BLaER1 (cell line): ENCODE results near the gene RNF224.

ENCODE experiments used
- H3K27ac ChIP-seq: shearing (Covaris generic); formaldehyde crosslinking; 2 replicates; pipeline ENCODE4 v1.8.1; 2022
- H3K27me3 ChIP-seq: shearing (Covaris generic); formaldehyde crosslinking; 2 replicates; pipeline ENCODE4 v1.8.1; 2022
- H3K36me3 ChIP-seq: shearing (Covaris generic); formaldehyde crosslinking; 2 replicates; pipeline ENCODE4 v1.8.1; 2022
- H3K4me1 ChIP-seq: shearing (Covaris generic); formaldehyde crosslinking; 2 replicates; pipeline ENCODE4 v1.8.1; 2022
- H3K4me2 ChIP-seq: shearing (Covaris generic); formaldehyde crosslinking; 2 replicates; pipeline ENCODE4 v1.8.1; 2022
- H3K4me3 ChIP-seq: shearing (Covaris generic); formaldehyde crosslinking; 2 replicates; pipeline ENCODE4 v1.8.1; 2022
- H3K9ac ChIP-seq: shearing (Covaris generic); formaldehyde crosslinking; 2 replicates; pipeline ENCODE4 v1.8.1; 2022
- H3K9me3 ChIP-seq: shearing (Covaris generic); formaldehyde crosslinking; 2 replicates; pipeline ENCODE4 v1.8.1; 2022
- H4K20me1 ChIP-seq: shearing (Covaris generic); formaldehyde crosslinking; 2 replicates; pipeline ENCODE4 v1.8.1; 2022
- Cebpa-rat ChIP-seq: shearing (Covaris generic); IDR thresholded peaks from 2 replicates; pipeline ENCODE4 v1.8.1; 2022

The RNF224 gene

DNA sequence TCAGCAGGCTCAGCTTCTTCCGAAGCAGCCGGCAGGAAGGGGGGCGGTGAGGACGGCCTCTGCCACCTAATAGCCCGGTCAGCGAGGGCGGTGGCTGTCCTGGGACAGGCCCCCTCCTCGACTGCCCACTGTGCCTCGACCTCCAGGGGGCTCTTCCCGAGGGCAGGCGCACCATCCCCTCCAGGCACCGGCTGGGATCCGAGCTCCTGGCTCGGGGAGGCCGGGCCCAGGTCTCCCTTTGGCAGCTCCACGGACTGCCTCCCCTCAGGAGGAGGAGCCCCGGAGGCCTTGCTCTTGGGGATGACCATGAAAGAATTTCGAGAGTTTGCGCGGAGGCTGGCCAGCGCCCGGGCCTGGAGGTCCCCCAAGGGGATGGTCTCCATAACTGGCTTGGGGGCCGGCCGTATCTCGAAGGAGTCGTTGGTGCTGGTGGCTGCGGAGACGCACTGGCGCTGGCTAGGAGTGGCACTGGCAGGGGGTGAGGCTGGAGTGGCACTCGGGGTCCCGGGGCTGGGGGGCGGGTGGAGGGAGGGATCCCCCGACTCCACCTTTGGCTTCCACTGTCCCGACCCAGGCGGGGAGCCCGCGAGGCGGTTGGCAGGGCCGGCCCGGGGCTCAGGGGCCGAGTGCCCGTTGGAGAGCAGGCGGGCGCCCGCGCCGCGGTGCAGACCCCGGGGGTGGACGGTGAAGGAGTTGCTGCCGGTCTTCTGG lies 27.7 kb upstream of the RNF224 start:
- H3K36me3 ChIP-seq, result peaks cover 4% of the 10 kb centered on the region; the same call in 1 of the 2 replicates
- peak overlapping the region; percentile 88 for H3K4me3 ChIP-seq
- peaks cover 84% of the 10 kb centered on the region for H4K20me1 ChIP-seq
- no peak for TF ChIP-seq Cebpa-rat
- peaks cover 67% of the 10 kb centered on the region for H3K4me1 ChIP-seq
- H3K27me3 ChIP-seq, result peaks cover 4% of the 10 kb centered on the region; the same call in 1 of the 2 replicates
- H3K9me3 ChIP-seq, result no peaks in the 10 kb centered on the region
- H3K27ac ChIP-seq, result no peak overlapping the region
- peak overlapping the region; percentile 69 for H3K9ac ChIP-seq
- H3K4me2 ChIP-seq, result peak overlapping the region; percentile 100

DNA sequence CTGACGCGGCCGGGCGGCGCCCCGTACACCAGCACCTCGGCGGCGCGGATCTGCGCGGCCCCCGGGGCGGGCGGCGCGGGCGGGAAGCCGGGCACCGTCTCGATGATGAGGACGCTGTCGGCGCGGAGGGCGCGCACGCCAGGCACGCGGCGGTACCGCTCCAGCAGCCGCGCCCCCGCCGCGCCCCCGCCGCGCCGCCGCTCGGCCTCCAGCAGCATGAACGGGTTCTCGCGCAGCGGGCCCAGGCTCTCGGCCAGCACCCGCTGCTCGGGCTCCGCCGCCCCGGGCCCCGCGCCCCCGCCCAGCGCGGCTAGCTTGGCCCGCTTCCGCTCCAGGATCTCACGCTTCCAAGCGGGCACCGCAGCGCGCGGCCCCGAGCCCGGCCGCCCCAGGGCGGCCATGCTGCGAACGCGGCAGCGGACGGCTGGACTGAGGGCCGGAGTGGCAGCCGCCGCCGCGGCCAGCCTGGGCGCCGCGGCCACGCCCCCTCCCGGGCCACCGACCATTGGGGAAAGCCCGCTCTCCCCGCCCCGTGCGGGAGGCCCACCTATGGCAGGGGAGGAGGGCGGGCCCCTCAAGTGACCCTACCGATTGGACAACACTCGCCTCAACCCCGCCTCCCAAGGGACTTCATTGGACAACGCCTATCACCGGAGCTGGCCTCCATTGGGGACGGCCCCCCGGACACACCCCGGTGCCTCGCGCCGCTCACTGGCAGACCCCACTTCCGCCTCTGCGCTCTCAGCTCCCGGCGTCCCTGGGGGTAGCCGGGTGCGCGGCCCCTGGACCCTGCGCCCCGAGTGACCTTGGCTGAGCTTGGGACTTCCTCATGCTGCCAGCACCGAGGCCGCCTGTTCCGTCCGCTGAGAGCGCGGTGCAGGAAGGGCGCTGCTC lies 26.7 kb upstream of the RNF224 start, which contains the start of gene TPRN:
TPRN (minus strand) TSS at position 431 of the 894 bp plus-strand sequence; CDS start at position 401, 30 bp downstream.
- Histone ChIP-seq H3K9ac (peak within 1 kb of the TSS; percentile 86), H3K36me3 (no peaks in the 10 kb centered on the region; the same call in 1 of the 2 replicates), H3K27ac (peak within 1 kb of the TSS; percentile 83), H3K4me2 (peak within 1 kb of the TSS; percentile 100), H4K20me1 (peaks cover 81% of the 10 kb centered on the region), H3K27me3 (peaks cover 4% of the 10 kb centered on the region; the same call in 1 of the 2 replicates), H3K4me3 (peak within 1 kb of the TSS; percentile 88), H3K4me1 (peaks cover 69% of the 10 kb centered on the region), H3K9me3 (no peaks in the 10 kb centered on the region)
- no peak for TF ChIP-seq Cebpa-rat

DNA sequence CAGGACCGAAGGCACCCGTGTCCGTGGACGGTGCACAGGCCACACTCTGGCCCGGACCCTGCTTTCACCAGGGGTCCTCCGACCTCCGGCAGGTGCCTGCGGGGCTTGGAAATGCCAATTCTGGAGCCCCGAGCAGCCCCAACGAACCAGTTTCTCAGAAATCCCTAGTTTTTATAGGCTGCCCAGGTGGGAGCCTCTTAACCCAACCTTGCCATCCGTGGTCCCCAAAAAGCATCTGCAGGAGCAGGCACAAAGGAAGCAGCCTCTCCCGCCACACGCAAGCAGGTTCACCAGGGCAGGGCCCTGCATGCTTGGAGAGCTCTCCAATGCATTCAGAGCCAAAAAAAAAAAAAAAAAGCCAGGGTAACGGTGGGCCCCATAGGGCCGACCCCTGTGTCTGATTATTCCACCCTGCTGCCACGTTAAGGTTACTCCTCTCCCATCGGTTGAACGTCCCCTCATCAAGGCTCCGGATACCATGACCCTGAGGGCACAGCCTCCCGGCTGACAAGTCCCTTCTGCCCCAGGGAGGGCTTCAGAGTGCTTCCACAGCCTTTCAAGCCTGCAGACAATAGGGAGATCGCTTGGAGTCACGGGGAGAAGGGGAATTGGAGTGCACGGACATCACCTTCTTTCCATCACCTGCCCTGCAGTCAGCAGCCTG lies 26.0 kb upstream of the RNF224 start:
- no peak for TF ChIP-seq Cebpa-rat
- Histone ChIP-seq H3K9ac (peak overlapping the region; percentile 86), H3K27me3 (peaks cover 4% of the 10 kb centered on the region; the same call in 1 of the 2 replicates), H3K9me3 (no peaks in the 10 kb centered on the region), H3K36me3 (no peaks in the 10 kb centered on the region; the same call in 1 of the 2 replicates), H3K4me2 (peak overlapping the region; percentile 100), H3K4me1 (peaks cover 74% of the 10 kb centered on the region), H4K20me1 (peaks cover 81% of the 10 kb centered on the region), H3K4me3 (peak overlapping the region; percentile 88), H3K27ac (peak overlapping the region; percentile 83)

DNA sequence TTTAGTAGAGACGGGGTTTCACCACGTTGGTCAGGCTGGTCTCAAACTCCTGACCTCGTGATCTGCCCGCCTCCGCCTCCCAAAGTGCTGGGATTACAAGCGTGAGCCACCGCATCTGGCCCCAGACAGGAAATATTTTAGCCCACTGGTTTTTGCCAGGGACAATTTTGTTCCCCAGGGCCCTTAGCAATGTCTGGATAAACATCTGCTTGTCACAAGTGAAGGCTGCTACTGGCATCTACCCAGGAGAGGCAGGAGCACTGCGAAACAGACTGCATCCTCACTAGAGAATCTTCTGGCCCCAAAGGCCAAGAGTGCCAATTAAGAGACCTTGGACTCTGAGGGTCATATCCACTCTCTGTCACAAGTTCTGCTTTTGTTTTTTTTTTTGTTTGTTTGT lies 24.3 kb upstream of the RNF224 start:
- TF ChIP-seq Cebpa-rat, result no peak
- H3K4me1 ChIP-seq, result peaks cover 78% of the 10 kb centered on the region
- H3K36me3 ChIP-seq, result peaks cover 12% of the 10 kb centered on the region
- peak overlapping the region; percentile 41 for H3K27ac ChIP-seq
- H4K20me1 ChIP-seq, result peaks cover 77% of the 10 kb centered on the region
- H3K4me3 ChIP-seq, result no peak overlapping the region
- no peaks in the 10 kb centered on the region for H3K9me3 ChIP-seq
- H3K4me2 ChIP-seq, result peak overlapping the region; percentile 100
- peak overlapping the region; percentile 56; the same call in 1 of the 2 replicates for H3K9ac ChIP-seq
- peaks cover 4% of the 10 kb centered on the region; the same call in 1 of the 2 replicates for H3K27me3 ChIP-seq

DNA sequence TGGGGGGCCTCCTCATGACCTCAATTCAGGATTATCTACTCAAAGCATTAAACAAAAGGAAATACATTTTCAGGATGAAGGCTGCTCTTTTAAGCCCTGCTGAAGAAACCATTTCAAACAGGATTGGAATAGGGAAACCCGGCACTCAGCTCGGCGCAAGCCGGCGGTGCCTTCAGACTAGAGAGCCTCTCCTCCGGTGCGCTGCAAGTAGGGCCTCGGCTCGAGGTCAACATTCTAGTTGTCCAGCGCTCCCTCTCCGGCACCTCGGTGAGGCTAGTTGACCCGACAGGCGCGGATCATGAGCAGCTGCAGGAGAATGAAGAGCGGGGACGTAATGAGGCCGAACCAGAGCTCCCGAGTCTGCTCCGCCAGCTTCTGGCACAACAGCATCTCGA lies 22.6 kb upstream of the RNF224 start:
- Histone ChIP-seq H4K20me1 (peaks cover 59% of the 10 kb centered on the region), H3K9me3 (no peaks in the 10 kb centered on the region), H3K4me2 (peak overlapping the region; percentile 100), H3K4me1 (peaks cover 64% of the 10 kb centered on the region), H3K9ac (peak overlapping the region; percentile 91), H3K27me3 (no peaks in the 10 kb centered on the region), H3K4me3 (peak overlapping the region; percentile 84), H3K36me3 (peaks cover 25% of the 10 kb centered on the region), H3K27ac (peak overlapping the region; percentile 91)
- no peak for TF ChIP-seq Cebpa-rat

DNA sequence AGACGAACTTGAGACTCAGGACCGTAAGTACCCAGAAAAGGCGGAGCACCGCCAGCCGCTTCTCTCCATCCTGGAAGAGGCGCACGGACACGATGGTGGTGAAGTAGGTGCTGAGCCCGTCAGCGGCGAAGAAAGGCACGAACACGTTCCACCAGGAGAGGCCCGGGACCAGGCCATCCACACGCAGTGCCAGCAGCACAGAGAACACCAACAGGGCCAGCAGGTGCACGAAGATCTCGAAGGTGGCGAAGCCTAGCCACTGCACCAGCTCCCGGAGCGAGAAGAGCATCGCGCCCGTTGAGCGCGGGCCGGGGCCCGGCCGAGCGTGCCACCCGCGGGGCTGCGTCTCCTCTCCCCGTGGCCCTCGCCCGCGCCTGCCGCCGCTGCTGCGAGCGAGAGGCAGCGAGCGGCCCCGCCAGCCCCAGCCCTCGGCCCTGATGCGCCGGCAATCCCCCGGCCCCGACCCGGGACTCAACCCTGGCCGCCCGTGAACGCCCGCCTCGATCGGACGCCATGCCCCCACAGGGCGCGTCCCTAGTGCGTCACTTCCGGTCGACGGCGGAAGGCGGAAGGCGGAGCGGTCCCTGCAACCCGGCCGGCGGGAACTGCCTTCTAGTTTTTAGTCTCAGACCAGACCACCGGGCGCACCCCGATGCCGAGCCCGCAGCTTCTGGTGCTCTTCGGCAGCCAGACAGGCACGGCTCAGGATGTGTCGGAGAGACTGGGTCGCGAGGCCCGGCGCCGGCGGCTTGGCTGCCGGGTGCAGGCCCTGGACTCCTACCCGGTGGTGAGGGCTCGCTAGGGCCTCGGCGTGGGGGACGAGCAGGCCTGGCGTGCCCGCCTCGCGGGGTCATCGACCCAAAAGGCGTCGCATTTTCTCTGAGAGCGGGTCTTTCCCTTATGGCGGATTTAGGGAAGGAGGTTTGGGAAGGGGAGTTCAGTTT lies 21.9 kb upstream of the RNF224 start, which contains the start of the genes NDOR1 and TMEM203:
NDOR1 (plus strand) TSS at position 575 of the 944 bp plus-strand sequence; CDS start at position 653, 78 bp downstream.
TMEM203 (minus strand) TSS at position 523 of the 944 bp plus-strand sequence; CDS start at position 289, 234 bp downstream.
- Histone ChIP-seq H3K27ac (peak within 1 kb of the TSS; percentile 91), H4K20me1 (peaks cover 59% of the 10 kb centered on the region), H3K4me1 (peaks cover 69% of the 10 kb centered on the region)

DNA sequence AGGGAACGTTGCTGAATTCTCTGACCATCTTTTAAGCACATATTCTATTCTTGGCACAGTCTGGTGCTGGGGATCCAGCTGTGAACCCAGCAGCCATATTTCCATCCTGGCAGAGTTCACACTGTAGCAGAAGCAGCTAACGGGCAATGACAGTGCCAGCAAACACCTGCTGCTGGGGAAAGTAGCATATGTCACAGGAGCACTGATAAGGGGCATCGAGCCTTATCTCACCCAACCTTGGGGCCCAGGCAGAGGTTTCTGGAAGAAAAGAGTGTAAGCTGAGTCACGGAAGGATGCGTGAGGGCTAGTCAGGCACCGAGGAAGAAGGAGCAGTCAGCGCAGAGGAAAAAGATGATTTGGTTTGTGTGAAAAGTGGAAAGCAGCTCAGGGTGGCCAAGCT lies 20.7 kb upstream of the RNF224 start:
- no peaks in the 10 kb centered on the region for H3K27me3 ChIP-seq
- H4K20me1 ChIP-seq, result peaks cover 56% of the 10 kb centered on the region
- peaks cover 37% of the 10 kb centered on the region for H3K36me3 ChIP-seq
- no peaks in the 10 kb centered on the region for H3K9me3 ChIP-seq
- peaks cover 69% of the 10 kb centered on the region for H3K4me1 ChIP-seq
- peak overlapping the region; percentile 84 for H3K4me3 ChIP-seq
- H3K9ac ChIP-seq, result peak overlapping the region; percentile 91
- no peak overlapping the region for H3K27ac ChIP-seq
- no peak for TF ChIP-seq Cebpa-rat
- H3K4me2 ChIP-seq, result peak overlapping the region; percentile 100

More for the DNA sequence above, 21.9 kb upstream of the RNF224 start, which contains the start of the genes NDOR1 and TMEM203:
- Histone ChIP-seq H3K9ac (peak within 1 kb of the TSS; percentile 91), H3K36me3 (peaks cover 32% of the 10 kb centered on the region), H3K4me3 (peak within 1 kb of the TSS; percentile 84), H3K27me3 (no peaks in the 10 kb centered on the region), H3K4me2 (peak within 1 kb of the TSS; percentile 100), H3K9me3 (no peaks in the 10 kb centered on the region)
- TF ChIP-seq Cebpa-rat, result no peak

DNA sequence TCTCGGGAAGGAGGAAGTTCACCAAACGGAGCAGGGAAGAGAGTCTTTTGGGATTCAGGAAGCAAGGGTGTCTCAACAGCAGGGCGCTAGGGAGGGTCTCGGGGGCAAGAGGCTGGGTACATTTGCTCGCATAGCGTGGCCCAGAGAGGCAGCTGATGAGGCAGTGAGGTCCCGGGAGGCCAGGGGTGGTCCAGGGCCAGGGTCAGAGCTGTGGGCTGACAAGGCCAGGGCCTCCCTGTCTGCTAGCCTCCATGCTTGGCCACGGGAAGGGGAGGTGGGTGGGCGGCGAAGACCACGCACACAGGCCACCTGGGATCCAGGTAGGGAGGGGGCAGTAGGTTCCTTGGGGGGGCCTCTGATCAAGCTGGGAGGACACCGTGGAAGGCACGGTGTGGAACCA lies 15.8 kb upstream of the RNF224 start:
- H3K36me3 ChIP-seq, result peaks cover 78% of the 10 kb centered on the region
- no peaks in the 10 kb centered on the region for H3K9me3 ChIP-seq
- H3K27me3 ChIP-seq, result no peaks in the 10 kb centered on the region
- H3K4me2 ChIP-seq, result no peak overlapping the region
- TF ChIP-seq Cebpa-rat, result no peak
- no peak overlapping the region for H3K9ac ChIP-seq
- peaks cover 10% of the 10 kb centered on the region; the same call in 1 of the 2 replicates for H4K20me1 ChIP-seq
- H3K4me1 ChIP-seq, result peaks cover 40% of the 10 kb centered on the region
- H3K27ac ChIP-seq, result no peak overlapping the region
- H3K4me3 ChIP-seq, result no peak overlapping the region
